ENCODE results near the gene DGKI.

DNA sequence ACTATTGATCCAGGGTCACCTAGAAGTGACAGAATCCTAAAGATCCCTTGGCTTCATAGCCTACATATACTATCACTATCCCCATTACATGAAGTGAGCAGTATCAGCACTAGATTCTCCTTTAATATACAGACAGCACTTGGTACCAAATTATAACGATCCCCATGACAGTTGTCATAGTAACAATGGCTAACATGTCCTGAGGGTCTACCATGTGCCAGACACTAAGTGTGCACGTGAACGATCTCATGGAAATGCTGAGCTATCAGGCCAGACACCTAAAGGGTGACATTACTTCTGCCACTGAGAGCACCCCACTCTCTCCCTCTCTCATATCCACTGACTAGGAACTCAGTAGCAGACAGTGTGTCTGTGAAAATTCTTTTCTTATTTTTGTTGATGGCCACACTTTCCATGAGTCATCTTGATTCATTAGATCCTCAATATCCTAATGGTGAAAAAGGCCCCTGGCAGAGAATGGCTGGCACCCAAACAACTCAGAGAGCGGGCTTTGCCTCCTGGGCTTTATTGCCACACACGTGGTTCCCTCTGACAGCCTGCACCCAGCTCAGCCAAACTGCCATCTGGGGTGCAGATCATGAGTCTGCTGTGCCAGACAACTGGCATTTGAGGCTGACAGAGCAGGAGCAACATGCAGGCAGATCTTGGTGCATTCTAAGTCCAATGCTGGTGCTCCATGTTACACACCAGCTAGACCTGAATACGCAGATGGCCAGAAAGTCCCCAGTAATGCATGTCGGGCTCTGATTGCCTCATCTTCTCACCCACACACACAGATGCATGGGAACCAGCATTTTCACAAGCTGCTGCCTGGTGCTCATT, 176.3 kb downstream of the DGKI start:
- TF ChIP-seq, protein P1, sequence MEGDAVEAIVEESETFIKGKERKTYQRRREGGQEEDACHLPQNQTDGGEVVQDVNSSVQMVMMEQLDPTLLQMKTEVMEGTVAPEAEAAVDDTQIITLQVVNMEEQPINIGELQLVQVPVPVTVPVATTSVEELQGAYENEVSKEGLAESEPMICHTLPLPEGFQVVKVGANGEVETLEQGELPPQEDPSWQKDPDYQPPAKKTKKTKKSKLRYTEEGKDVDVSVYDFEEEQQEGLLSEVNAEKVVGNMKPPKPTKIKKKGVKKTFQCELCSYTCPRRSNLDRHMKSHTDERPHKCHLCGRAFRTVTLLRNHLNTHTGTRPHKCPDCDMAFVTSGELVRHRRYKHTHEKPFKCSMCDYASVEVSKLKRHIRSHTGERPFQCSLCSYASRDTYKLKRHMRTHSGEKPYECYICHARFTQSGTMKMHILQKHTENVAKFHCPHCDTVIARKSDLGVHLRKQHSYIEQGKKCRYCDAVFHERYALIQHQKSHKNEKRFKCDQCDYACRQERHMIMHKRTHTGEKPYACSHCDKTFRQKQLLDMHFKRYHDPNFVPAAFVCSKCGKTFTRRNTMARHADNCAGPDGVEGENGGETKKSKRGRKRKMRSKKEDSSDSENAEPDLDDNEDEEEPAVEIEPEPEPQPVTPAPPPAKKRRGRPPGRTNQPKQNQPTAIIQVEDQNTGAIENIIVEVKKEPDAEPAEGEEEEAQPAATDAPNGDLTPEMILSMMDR (conservative IDR thresholded peaks at IDR 0.05 in 1 of 2, IDR thresholded peaks at IDR 0.05 in 1 of 2; ENCODE audit: low read depth in 1 of 2, low read length in 2 of 2), result no peak
- no peak for TF ChIP-seq EZH2 (IDR thresholded peaks at IDR 0.05; ENCODE audit: low read length, missing control alignments)
